HEK293 (cell line): Measurements from ENCODE around the gene PPP1R14B.

Source experiments
- BCL11A ChIP-seq: fragments of 450-650 bp; formaldehyde crosslinking; IDR thresholded peaks from 2 replicates; pipeline ENCODE4 v1.5.1; 2016; ENCODE audit warnings: low read depth, missing biosample characterization, missing genetic modification characterization
- MEIS1 ChIP-seq: sonication (generic); formaldehyde crosslinking; IDR thresholded peaks from 2 replicates; pipeline ENCODE4 v1.8.1; 2022; ENCODE audit warnings: missing genetic modification reagents, mild to moderate bottlenecking, borderline replicate concordance
- PRDM4 ChIP-seq: fragments of 450-650 bp; formaldehyde crosslinking; IDR thresholded peaks from 2 replicates; pipeline ENCODE4 v1.5.1; 2017; ENCODE audit warnings: missing biosample characterization, missing genetic modification characterization
- SP3 ChIP-seq: fragments of 450-650 bp; formaldehyde crosslinking; IDR thresholded peaks from 2 replicates; pipeline ENCODE4 v1.5.1; 2016; ENCODE audit warnings: missing biosample characterization, missing genetic modification characterization
- TSHZ1 ChIP-seq: fragments of 450-650 bp; formaldehyde crosslinking; IDR thresholded peaks from 2 replicates; pipeline ENCODE4 v1.5.1; 2016; ENCODE audit warnings: missing biosample characterization, missing genetic modification characterization, borderline replicate concordance
- ZBTB20 ChIP-seq: fragments of 450-650 bp; formaldehyde crosslinking; IDR thresholded peaks from 2 replicates; pipeline ENCODE4 v1.5.1; 2016; ENCODE audit warnings: missing biosample characterization, missing genetic modification characterization
- ZBTB21 ChIP-seq: fragments of 450-650 bp; formaldehyde crosslinking; IDR thresholded peaks from 2 replicates; pipeline ENCODE4 v1.5.1; 2017; ENCODE audit warnings: missing biosample characterization, missing genetic modification characterization
- ZBTB48 ChIP-seq: fragments of 450-650 bp; formaldehyde crosslinking; IDR thresholded peaks from 2 replicates; pipeline ENCODE4 v1.5.1; 2016; ENCODE audit warnings: missing biosample characterization, missing genetic modification characterization
- ZFHX2 ChIP-seq: fragments of 450-650 bp; formaldehyde crosslinking; conservative IDR thresholded peaks from 2 replicates; pipeline ENCODE4 v1.5.1; 2016; ENCODE audit warnings: missing biosample characterization, missing genetic modification characterization
- ZNF112 ChIP-seq: fragments of 450-650 bp; formaldehyde crosslinking; IDR thresholded peaks from 2 replicates; pipeline ENCODE4 v1.5.0; 2017; ENCODE audit warnings: missing biosample characterization, missing genetic modification characterization
- ZNF2 ChIP-seq: fragments of 450-650 bp; formaldehyde crosslinking; IDR thresholded peaks from 2 replicates; pipeline ENCODE4 v1.5.1; 2016; ENCODE audit warnings: missing biosample characterization, missing genetic modification characterization
- ZNF26 ChIP-seq: fragments of 450-650 bp; formaldehyde crosslinking; IDR thresholded peaks from 2 replicates; pipeline ENCODE4 v1.5.1; 2016; ENCODE audit warnings: missing biosample characterization, missing genetic modification characterization
- ZNF266 ChIP-seq: fragments of 450-650 bp; formaldehyde crosslinking; IDR thresholded peaks from 2 replicates; pipeline ENCODE4 v1.5.1; 2016; ENCODE audit warnings: missing biosample characterization, missing genetic modification characterization, low read depth
- ZNF362 ChIP-seq: fragments of 450-650 bp; formaldehyde crosslinking; IDR thresholded peaks from 2 replicates; pipeline ENCODE4 v1.5.1; 2016; ENCODE audit warnings: missing biosample characterization, missing genetic modification characterization
- ZNF416 ChIP-seq: fragments of 450-650 bp; formaldehyde crosslinking; IDR thresholded peaks from 2 replicates; pipeline ENCODE4 v1.5.1; 2016; ENCODE audit warnings: missing biosample characterization, missing genetic modification characterization
- ZNF473 ChIP-seq: fragments of 450-650 bp; formaldehyde crosslinking; IDR thresholded peaks from 2 replicates; pipeline ENCODE4 v1.5.1; 2017; ENCODE audit warnings: missing biosample characterization, missing genetic modification characterization
- ZNF518A ChIP-seq: fragments of 450-650 bp; formaldehyde crosslinking; conservative IDR thresholded peaks from 2 replicates; pipeline ENCODE4 v1.5.1; 2016; ENCODE audit warnings: low read depth, missing biosample characterization, missing genetic modification characterization
- ZNF549 ChIP-seq: fragments of 450-650 bp; IDR thresholded peaks from 2 replicates; pipeline ENCODE4 v1.5.1; 2018; ENCODE audit warnings: missing biosample characterization, missing genetic modification characterization, mild to moderate bottlenecking, inconsistent platforms, moderate library complexity
- ZNF571 ChIP-seq: fragments of 450-650 bp; formaldehyde crosslinking; IDR thresholded peaks from 2 replicates; pipeline ENCODE4 v1.5.0; 2017; ENCODE audit warnings: missing biosample characterization, missing genetic modification characterization

The PPP1R14B gene

GRCh38 chr11:64230171-64230984, 16.4 kb downstream of the PPP1R14B start, which contains the start of gene DNAJC4 (continued):
- TF ChIP-seq BCL11A (tag by site-specific recombination) (0 out of 2 replicates have a peak, but pooled peaks have one; percentile 19), SP3 (peak; percentile 87), ZNF416 (tag by site-specific recombination) (no peak), ZNF518A (no peak), ZNF266 (peak; percentile 39; the same call in 1 of the 2 replicates), ZNF112 (tag by site-specific recombination) (no peak), PRDM4 (tag by site-specific recombination) (no peak), ZNF571 (tag by site-specific recombination) (no peak), ZNF26 (no peak), TSHZ1 (tag by site-specific recombination) (no peak), ZBTB21 (no peak), ZBTB48 (tag by site-specific recombination) (peak; percentile 62; the same call in 1 of the 2 replicates), ZBTB20 (tag by site-specific recombination) (no peak), ZNF362 (0 out of 2 replicates have a peak, but pooled peaks have one; percentile 45), MEIS1 (CRISPR knock-in tag) (no peak), ZNF549 (tag by site-specific recombination) (no peak), ZNF2 (no peak), ZFHX2 (tag by site-specific recombination) (no peak), ZNF473 (tag by site-specific recombination) (no peak)
- TF ChIP-seq, all 188 proteins: peak for 30
